Fibroblast of skin of left biceps (primary cell): ENCODE measurements around the gene DCTN2.
"Not testable (repeated sequence)": the region's sequence is repeated elsewhere in the genome, so short reads cannot be mapped to it uniquely, and the experiment has no call there.

Experiments
- DNase-seq, 2 experiments: peaks; one replicate each; pipeline ENCODE4 v3.0.0-alpha.2; 2013; ENCODE audit warnings: low read depth in 2 of 2

DCTN2 gene

GRCh38 chr12:57546438-57547287 lies at the start of gene DCTN2:
DCTN2 (minus strand) TSS chr12:57547192; CDS start chr12:57547063, 129 bp downstream.
- DNase-seq, result peak; percentile 91

GRCh38 chr12:57593187-57593586 lies 46.2 kb upstream of the DCTN2 start:
- DNase-seq, result no peak

- DNase-seq, result no peak
Observed at GRCh38 chr12:57592551-57593165, 45.7 kb upstream of the DCTN2 start.

- no peak for DNase-seq
Observed at GRCh38 chr12:57591782-57592325, 44.9 kb upstream of the DCTN2 start.

- no peak for DNase-seq
Observed at GRCh38 chr12:57590864-57591781, 44.1 kb upstream of the DCTN2 start, which contains the start of gene PIP4K2C. PIP4K2C (plus strand) TSS chr12:57591192; CDS start chr12:57591290, 98 bp downstream.

- no peak for DNase-seq
Observed at GRCh38 chr12:57590479-57590863, 43.5 kb upstream of the DCTN2 start.

GRCh38 chr12:57588951-57589610 lies 42.1 kb upstream of the DCTN2 start:
- not testable (repeated sequence) for DNase-seq

GRCh38 chr12:57586832-57587429 lies 39.9 kb upstream of the DCTN2 start:
- DNase-seq, result no peak

- no peak for DNase-seq
Observed at GRCh38 chr12:57586128-57586527, 39.1 kb upstream of the DCTN2 start.

GRCh38 chr12:57585156-57585555 lies 38.2 kb upstream of the DCTN2 start:
- DNase-seq, result no peak

- DNase-seq, result no peak
Observed at GRCh38 chr12:57584690-57585089, 37.7 kb upstream of the DCTN2 start.

GRCh38 chr12:57584050-57584449 lies 37.1 kb upstream of the DCTN2 start:
- no peak for DNase-seq

GRCh38 chr12:57583008-57583831 lies 36.2 kb upstream of the DCTN2 start:
- peak; percentile 41 to 45 for DNase-seq

- no peak for DNase-seq
Observed at GRCh38 chr12:57582440-57582839, 35.4 kb upstream of the DCTN2 start.

- no peak for DNase-seq
Observed at GRCh38 chr12:57581802-57582201, 34.8 kb upstream of the DCTN2 start.

- DNase-seq, result no peak
Observed at GRCh38 chr12:57580466-57580795, 33.4 kb upstream of the DCTN2 start.

GRCh38 chr12:57579677-57580465 lies 32.9 kb upstream of the DCTN2 start:
- no peak for DNase-seq

- no peak for DNase-seq
Observed at GRCh38 chr12:57579011-57579410, 32.0 kb upstream of the DCTN2 start.
